Keratinocyte (primary cell): ENCODE data around the gene THNSL1.

ENCODE experiments used
- EZH2 ChIP-seq: IDR thresholded peaks from one replicate; pipeline ENCODE4 v1.6.1; 2012; ENCODE audit warnings: inconsistent platforms, mild to moderate bottlenecking, low read length, moderate library complexity
- TF ChIP-seq, protein P1 (sequence below), 3 experiments: IDR thresholded peaks in 1 of 3; conservative IDR thresholded peaks in 1 of 3; optimal IDR thresholded peaks in 1 of 3; 2 replicates in 2 of 3; 3 replicates in 1 of 3; pipeline versions ENCODE3 to v1.5.1; 2011; ENCODE audit warnings: low read length in 3 of 3, mild to moderate bottlenecking in 3 of 3, moderate library complexity in 2 of 3, control low read depth in 1 of 3, inconsistent platforms in 1 of 3; ENCODE audit not compliant: insufficient read depth in 2 of 3; ENCODE audit errors: extremely low read depth in 1 of 3

DNA sequence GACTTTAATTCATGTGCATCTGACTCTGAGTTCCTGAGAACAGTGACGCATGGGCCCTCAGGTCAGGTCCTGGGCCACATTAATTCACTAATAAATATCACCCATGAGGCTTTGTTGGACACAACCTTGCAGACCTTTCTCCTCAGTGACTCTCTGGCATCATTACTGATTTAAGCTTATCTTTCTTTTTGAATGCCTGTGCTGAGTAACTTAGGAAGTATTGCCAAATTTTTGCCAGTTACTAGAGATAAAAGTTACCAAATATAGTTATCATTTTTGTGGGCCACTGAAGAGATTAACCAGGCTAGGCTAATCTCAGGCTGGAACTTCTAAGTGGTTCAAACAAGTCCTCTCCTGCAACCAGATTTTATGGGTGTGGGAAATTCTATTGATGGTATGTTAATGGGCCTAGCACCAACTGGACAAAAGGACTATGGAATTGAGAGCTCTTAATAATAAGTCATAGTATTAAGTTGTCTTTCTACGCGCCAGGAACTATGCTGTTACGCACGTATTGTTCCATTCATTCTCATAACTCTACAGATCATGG, 35.2 kb upstream of the THNSL1 start:
- TF ChIP-seq, protein P1, sequence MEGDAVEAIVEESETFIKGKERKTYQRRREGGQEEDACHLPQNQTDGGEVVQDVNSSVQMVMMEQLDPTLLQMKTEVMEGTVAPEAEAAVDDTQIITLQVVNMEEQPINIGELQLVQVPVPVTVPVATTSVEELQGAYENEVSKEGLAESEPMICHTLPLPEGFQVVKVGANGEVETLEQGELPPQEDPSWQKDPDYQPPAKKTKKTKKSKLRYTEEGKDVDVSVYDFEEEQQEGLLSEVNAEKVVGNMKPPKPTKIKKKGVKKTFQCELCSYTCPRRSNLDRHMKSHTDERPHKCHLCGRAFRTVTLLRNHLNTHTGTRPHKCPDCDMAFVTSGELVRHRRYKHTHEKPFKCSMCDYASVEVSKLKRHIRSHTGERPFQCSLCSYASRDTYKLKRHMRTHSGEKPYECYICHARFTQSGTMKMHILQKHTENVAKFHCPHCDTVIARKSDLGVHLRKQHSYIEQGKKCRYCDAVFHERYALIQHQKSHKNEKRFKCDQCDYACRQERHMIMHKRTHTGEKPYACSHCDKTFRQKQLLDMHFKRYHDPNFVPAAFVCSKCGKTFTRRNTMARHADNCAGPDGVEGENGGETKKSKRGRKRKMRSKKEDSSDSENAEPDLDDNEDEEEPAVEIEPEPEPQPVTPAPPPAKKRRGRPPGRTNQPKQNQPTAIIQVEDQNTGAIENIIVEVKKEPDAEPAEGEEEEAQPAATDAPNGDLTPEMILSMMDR (optimal IDR thresholded peaks at IDR 0.05 in 1 of 3, IDR thresholded peaks at IDR 0.05 in 1 of 3, conservative IDR thresholded peaks at IDR 0.05 in 1 of 3; ENCODE audit: extremely low read depth in 1 of 3, insufficient read depth in 2 of 3, low read length in 3 of 3) = no peak
- no peak for TF ChIP-seq EZH2
